Neural progenitor cell (in vitro differentiated cells): ENCODE results near the gene CARD11. TPM values are rescaled to one million over a fixed set of nuclear protein-coding genes. Genes with fewer than 3 reads are reported as not detected.

Experiments
- DNase-seq: peaks from one replicate; pipeline ENCODE4 v3.0.0-alpha.2; 2016; ENCODE audit warnings: low spot score
- H2AFZ ChIP-seq: fragments of 200-600 bp; sonication (generic); replicated peaks from 2 replicates; pipeline ENCODE4 v1.6.1; 2016; ENCODE audit warnings: antibody characterized with exemption
- H3F3A ChIP-seq: fragments of 200-600 bp; sonication (generic); 2 replicates; pipeline ENCODE4 v1.6.1; 2016; ENCODE audit warnings: antibody characterized with exemption, low read depth
- H3K27ac ChIP-seq: fragments of 200-600 bp; sonication (generic); 2 replicates; pipeline ENCODE4 v1.5.1; 2016; ENCODE audit warnings: mild to moderate bottlenecking
- H3K27me3 ChIP-seq: fragments of 200-600 bp; sonication (generic); 2 replicates; pipeline ENCODE4 v1.6.1; 2016; ENCODE audit warnings: mild to moderate bottlenecking, moderate library complexity
- H3K36me3 ChIP-seq: fragments of 200-600 bp; sonication (generic); 2 replicates; pipeline ENCODE4 v1.5.1; 2016
- H3K4me1 ChIP-seq: fragments of 200-600 bp; sonication (generic); 2 replicates; pipeline ENCODE4 v1.6.1; 2016; ENCODE audit warnings: mixed run types
- H3K4me2 ChIP-seq: fragments of 200-600 bp; sonication (generic); 2 replicates; pipeline ENCODE4 v1.6.1; 2016
- H3K4me3 ChIP-seq: fragments of 200-600 bp; sonication (generic); 2 replicates; pipeline ENCODE4 v1.5.1; 2016
- H3K79me2 ChIP-seq: fragments of 200-600 bp; sonication (generic); 2 replicates; pipeline ENCODE4 v1.6.1; 2016; ENCODE audit warnings: low read depth
- H3K9ac ChIP-seq: fragments of 200-600 bp; sonication (generic); 2 replicates; pipeline ENCODE4 v1.6.1; 2016
- H3K9me3 ChIP-seq: fragments of 200-600 bp; sonication (generic); 2 replicates; pipeline ENCODE4 v1.5.1; 2016; ENCODE audit warnings: low read depth
- H4K20me1 ChIP-seq: fragments of 200-600 bp; sonication (generic); 2 replicates; pipeline ENCODE4 v1.6.1; 2016; ENCODE audit warnings: low read depth
- H3K27ac Mint-ChIP-seq: 3 replicates; pipeline ENCODE4 v1.8.0; 2021; ENCODE audit warnings: mixed read lengths
- H3K27me3 Mint-ChIP-seq: 2 replicates; pipeline ENCODE4 v1.8.0; 2022; ENCODE audit warnings: low read depth, mild to moderate bottlenecking, inconsistent platforms, moderate library complexity, mixed read lengths; ENCODE audit not compliant: insufficient read depth
- H3K36me3 Mint-ChIP-seq: 3 replicates; pipeline ENCODE4 v1.8.0; 2021; ENCODE audit warnings: mixed read lengths
- H3K4me1 Mint-ChIP-seq: 3 replicates; pipeline ENCODE4 v1.8.0; 2021; ENCODE audit warnings: mixed read lengths
- H3K4me3 Mint-ChIP-seq: 3 replicates; pipeline ENCODE4 v1.8.0; 2021; ENCODE audit warnings: mild to moderate bottlenecking, moderate library complexity, mixed read lengths
- H3K9me3 Mint-ChIP-seq: 3 replicates; pipeline ENCODE4 v1.8.0; 2020; ENCODE audit warnings: mixed read lengths
- EZH2 ChIP-seq: fragments of 200-600 bp; sonication (generic); IDR thresholded peaks from 2 replicates; pipeline ENCODE4 v1.6.1; 2017; ENCODE audit warnings: antibody characterized with exemption, mild to moderate bottlenecking, moderate library complexity
- EZH2phosphoT487 ChIP-seq: fragments of 200-600 bp; sonication (generic); IDR thresholded peaks from 2 replicates; pipeline ENCODE4 v1.6.1; 2017; ENCODE audit warnings: antibody characterized with exemption
- total RNA-seq: library from RNA; depleted of rRNA; stranded (reverse); fragments of >200 nt; gene quantifications from 2 replicates; pipeline ENCODE4 v1.2.3, GENCODE V29; 2015; ENCODE audit warnings: low replicate concordance
- TF ChIP-seq, protein P1 (sequence below): fragments of 200-600 bp; sonication (generic); IDR thresholded peaks from 2 replicates; pipeline ENCODE4 v1.5.1; 2017; ENCODE audit warnings: antibody characterized with exemption, mild to moderate bottlenecking

CARD11 gene
- total RNA-seq, 1 donor from 2014 or later: 0.75 TPM

DNA sequence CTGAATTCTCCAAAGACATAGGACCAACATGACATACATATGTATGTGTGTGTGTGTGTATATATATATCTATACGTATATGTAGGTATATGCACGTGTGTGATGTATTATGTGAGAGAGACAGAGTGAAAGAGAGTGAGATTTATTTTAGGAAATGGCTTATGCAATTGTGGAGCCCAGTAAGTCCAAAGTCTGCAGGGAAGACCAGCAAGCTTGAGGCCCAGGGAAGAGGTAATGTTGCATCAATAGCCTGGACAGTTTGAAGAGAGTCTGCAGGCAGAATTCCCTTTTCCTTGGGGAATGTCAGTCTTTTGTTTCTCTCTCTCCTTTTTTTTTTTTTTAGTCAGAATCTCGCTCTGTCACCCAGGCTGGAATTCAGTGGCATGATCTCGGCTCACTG lies 33.0 kb upstream of the CARD11 start:
- Histone ChIP-seq H3K4me2 (no peak overlapping the region), H3K36me3 (no peaks in the 10 kb centered on the region), H3K4me1 (peaks cover 5% of the 10 kb centered on the region), H3K4me3 (no peak overlapping the region), H2AFZ (no peak overlapping the region), H3F3A (no peaks in the 10 kb centered on the region), H4K20me1 (no peaks in the 10 kb centered on the region), H3K27ac (no peak overlapping the region), H3K9me3 (no peaks in the 10 kb centered on the region), H3K27me3 (no peaks in the 10 kb centered on the region), H3K79me2 (no peaks in the 10 kb centered on the region), H3K9ac (no peak overlapping the region)
- no peak for DNase-seq
- TF ChIP-seq, protein P1, sequence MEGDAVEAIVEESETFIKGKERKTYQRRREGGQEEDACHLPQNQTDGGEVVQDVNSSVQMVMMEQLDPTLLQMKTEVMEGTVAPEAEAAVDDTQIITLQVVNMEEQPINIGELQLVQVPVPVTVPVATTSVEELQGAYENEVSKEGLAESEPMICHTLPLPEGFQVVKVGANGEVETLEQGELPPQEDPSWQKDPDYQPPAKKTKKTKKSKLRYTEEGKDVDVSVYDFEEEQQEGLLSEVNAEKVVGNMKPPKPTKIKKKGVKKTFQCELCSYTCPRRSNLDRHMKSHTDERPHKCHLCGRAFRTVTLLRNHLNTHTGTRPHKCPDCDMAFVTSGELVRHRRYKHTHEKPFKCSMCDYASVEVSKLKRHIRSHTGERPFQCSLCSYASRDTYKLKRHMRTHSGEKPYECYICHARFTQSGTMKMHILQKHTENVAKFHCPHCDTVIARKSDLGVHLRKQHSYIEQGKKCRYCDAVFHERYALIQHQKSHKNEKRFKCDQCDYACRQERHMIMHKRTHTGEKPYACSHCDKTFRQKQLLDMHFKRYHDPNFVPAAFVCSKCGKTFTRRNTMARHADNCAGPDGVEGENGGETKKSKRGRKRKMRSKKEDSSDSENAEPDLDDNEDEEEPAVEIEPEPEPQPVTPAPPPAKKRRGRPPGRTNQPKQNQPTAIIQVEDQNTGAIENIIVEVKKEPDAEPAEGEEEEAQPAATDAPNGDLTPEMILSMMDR: no peak
- TF ChIP-seq EZH2phosphoT487: no peak
- no peak for TF ChIP-seq EZH2
- Mint-ChIP-seq H3K27ac (no peak overlapping the region), H3K36me3 (no peaks in the 10 kb centered on the region), H3K4me1 (peaks cover 18% of the 10 kb centered on the region), H3K27me3 (peaks cover 18% of the 10 kb centered on the region), H3K4me3 (no peak overlapping the region), H3K9me3 (peaks cover 12% of the 10 kb centered on the region)

GRCh38 chr7:3076163-3076562 lies 32.5 kb upstream of the CARD11 start:
- no peaks in the 10 kb centered on the region for H3K36me3 ChIP-seq
- Mint-ChIP-seq H3K36me3 (no peaks in the 10 kb centered on the region), H3K27ac (no peak overlapping the region), H3K4me3 (no peak overlapping the region), H3K27me3 (peaks cover 18% of the 10 kb centered on the region), H3K9me3 (peaks cover 15% of the 10 kb centered on the region), H3K4me1 (peaks cover 18% of the 10 kb centered on the region)
- H3K4me2 ChIP-seq: no peak overlapping the region
- no peak overlapping the region for H3K9ac ChIP-seq
- DNase-seq: no peak
- no peaks in the 10 kb centered on the region for H3K27me3 ChIP-seq
- no peaks in the 10 kb centered on the region for H3K79me2 ChIP-seq
- H2AFZ ChIP-seq: no peak overlapping the region
- H4K20me1 ChIP-seq: no peaks in the 10 kb centered on the region
- H3K9me3 ChIP-seq: no peaks in the 10 kb centered on the region
- H3K4me3 ChIP-seq: no peak overlapping the region
- peaks cover 5% of the 10 kb centered on the region for H3K4me1 ChIP-seq
- no peak for TF ChIP-seq EZH2phosphoT487
- TF ChIP-seq EZH2: no peak
- H3K27ac ChIP-seq: no peak overlapping the region
- H3F3A ChIP-seq: no peaks in the 10 kb centered on the region

DNA sequence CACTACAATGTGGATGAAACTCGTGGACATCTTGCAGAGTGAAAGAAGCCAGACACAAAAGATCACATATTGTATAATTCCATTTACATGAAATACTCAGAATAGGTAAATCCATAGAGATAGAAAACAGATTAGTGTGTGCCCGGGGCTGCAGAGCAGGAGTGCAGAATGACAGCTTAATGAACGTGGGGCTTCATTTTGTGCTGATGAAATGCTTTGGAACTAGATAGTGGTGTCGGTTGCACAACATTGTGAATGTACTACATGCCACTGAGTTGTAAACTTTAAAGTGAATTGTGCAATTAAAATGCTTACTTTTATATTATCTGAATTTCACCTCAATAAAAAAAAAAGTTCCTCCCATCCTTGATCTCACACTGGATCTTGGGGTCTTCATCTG lies 31.8 kb upstream of the CARD11 start:
- Mint-ChIP-seq H3K36me3 (no peaks in the 10 kb centered on the region), H3K27me3 (peaks cover 18% of the 10 kb centered on the region), H3K27ac (no peak overlapping the region), H3K4me3 (no peak overlapping the region), H3K9me3 (peaks cover 22% of the 10 kb centered on the region), H3K4me1 (peaks cover 18% of the 10 kb centered on the region)
- H3K27ac ChIP-seq: no peak overlapping the region
- no peak overlapping the region for H3K4me3 ChIP-seq
- TF ChIP-seq EZH2 (no peak), EZH2phosphoT487 (no peak)
- TF ChIP-seq, protein P1: no peak
- H3K4me1 ChIP-seq: peaks cover 5% of the 10 kb centered on the region
- DNase-seq: no peak
- H3K4me2 ChIP-seq: no peak overlapping the region
- H3K79me2 ChIP-seq: no peaks in the 10 kb centered on the region
- H3K9me3 ChIP-seq: no peaks in the 10 kb centered on the region
- no peaks in the 10 kb centered on the region for H4K20me1 ChIP-seq
- no peaks in the 10 kb centered on the region for H3F3A ChIP-seq
- no peaks in the 10 kb centered on the region for H3K27me3 ChIP-seq
- H2AFZ ChIP-seq: no peak overlapping the region
- H3K9ac ChIP-seq: no peak overlapping the region
- no peaks in the 10 kb centered on the region for H3K36me3 ChIP-seq

- TF ChIP-seq EZH2 (no peak), EZH2phosphoT487 (no peak)
- TF ChIP-seq, protein P1: no peak
- Mint-ChIP-seq H3K9me3 (peaks cover 23% of the 10 kb centered on the region), H3K4me1 (peaks cover 18% of the 10 kb centered on the region), H3K36me3 (no peaks in the 10 kb centered on the region), H3K4me3 (no peak overlapping the region), H3K27me3 (peaks cover 14% of the 10 kb centered on the region), H3K27ac (no peak overlapping the region)
- H3F3A ChIP-seq: no peaks in the 10 kb centered on the region
- peaks cover 5% of the 10 kb centered on the region for H3K4me1 ChIP-seq
- no peaks in the 10 kb centered on the region for H3K9me3 ChIP-seq
- no peaks in the 10 kb centered on the region for H3K27me3 ChIP-seq
- H3K27ac ChIP-seq: no peak overlapping the region
- no peak for DNase-seq
- H3K4me3 ChIP-seq: no peak overlapping the region
- no peak overlapping the region for H2AFZ ChIP-seq
- H3K79me2 ChIP-seq: no peaks in the 10 kb centered on the region
- H3K9ac ChIP-seq: no peak overlapping the region
- H3K36me3 ChIP-seq: no peaks in the 10 kb centered on the region
- H3K4me2 ChIP-seq: no peak overlapping the region
- H4K20me1 ChIP-seq: no peaks in the 10 kb centered on the region
Measured at GRCh38 chr7:3074459-3074821, 30.8 kb upstream of the CARD11 start.
